Activated T-helper 2 cell treated with anti-CD3 and anti-CD28 coated beads, Interferon-gamma antibody, Interleukin-2, Interleukin-4, amounts not matched to agents 10 μg/mL and 5 μg/mL and 100 μg/mL, durations not matched to agents 14 hours and 24 hours and 36 hours (primary cell): ENCODE results near the gene ZNF275. TPM values are rescaled to one million over a fixed set of nuclear protein-coding genes. Genes with fewer than 3 reads are reported as not detected.
"Not testable (repeated sequence)": the region's sequence is repeated elsewhere in the genome, so short reads cannot be mapped to it uniquely, and the experiment has no call there.

Experiments used
- DNase-seq: peaks from one replicate; pipeline ENCODE4 v3.0.0; 2021; ENCODE audit warnings: low spot score
- H3K27ac Mint-ChIP-seq: one replicate; pipeline ENCODE4 v1.8.0; 2021; ENCODE audit warnings: mixed read lengths
- H3K27me3 Mint-ChIP-seq: one replicate; pipeline ENCODE4 v1.8.0; 2021; ENCODE audit warnings: low read depth, mixed read lengths
- H3K36me3 Mint-ChIP-seq: one replicate; pipeline ENCODE4 v1.8.0; 2021; ENCODE audit warnings: low read depth, mixed read lengths
- H3K4me1 Mint-ChIP-seq: one replicate; pipeline ENCODE4 v1.8.0; 2021; ENCODE audit warnings: low read depth, mixed read lengths
- H3K4me3 Mint-ChIP-seq: one replicate; pipeline ENCODE4 v1.8.0; 2021; ENCODE audit warnings: low read depth, mild to moderate bottlenecking, moderate library complexity, mixed read lengths
- H3K9me3 Mint-ChIP-seq: one replicate; pipeline ENCODE4 v1.8.0; 2021; ENCODE audit warnings: mixed read lengths
- intact Hi-C: fragments of 100-400 bp; cut with micrococcal nuclease; formaldehyde crosslinking; loops from one replicate; pipeline ENCODE4 v1.15.1; 2023
- total RNA-seq: library from RNA; stranded (reverse); gene quantifications from 2 replicates; pipeline ENCODE4 v1.2.3, GENCODE V29; 2022

Gene ZNF275
- total RNA-seq, 1 donor from 2014 or later: 17.1 TPM

- no peaks in the 10 kb centered on the region for H3K9me3 Mint-ChIP-seq
- intact Hi-C loops: no loop called here
- H3K36me3 Mint-ChIP-seq: no peaks in the 10 kb centered on the region
- no peak overlapping the region for H3K4me3 Mint-ChIP-seq
- no peak for DNase-seq
- no peak overlapping the region for H3K27ac Mint-ChIP-seq
- peaks cover 2% of the 10 kb centered on the region for H3K27me3 Mint-ChIP-seq
- H3K4me1 Mint-ChIP-seq: no peaks in the 10 kb centered on the region
Observed at GRCh38 chrX:153378607-153379006, 44.7 kb downstream of the ZNF275 start.

- no peak overlapping the region for H3K4me3 Mint-ChIP-seq
- DNase-seq: no peak
- H3K4me1 Mint-ChIP-seq: no peaks in the 10 kb centered on the region
- no peaks in the 10 kb centered on the region for H3K27me3 Mint-ChIP-seq
- H3K27ac Mint-ChIP-seq: no peak overlapping the region
- intact Hi-C loops: no loop called here
- no peaks in the 10 kb centered on the region for H3K36me3 Mint-ChIP-seq
- H3K9me3 Mint-ChIP-seq: no peaks in the 10 kb centered on the region
Observed at GRCh38 chrX:153379508-153379907, 45.6 kb downstream of the ZNF275 start.

GRCh38 chrX:153379971-153380581 lies 46.1 kb downstream of the ZNF275 start:
- intact Hi-C loops: no loop called here
- no peaks in the 10 kb centered on the region for H3K27me3 Mint-ChIP-seq
- no peaks in the 10 kb centered on the region for H3K9me3 Mint-ChIP-seq
- H3K4me1 Mint-ChIP-seq: no peaks in the 10 kb centered on the region
- H3K36me3 Mint-ChIP-seq: no peaks in the 10 kb centered on the region
- no peak overlapping the region for H3K27ac Mint-ChIP-seq
- no peak for DNase-seq
- H3K4me3 Mint-ChIP-seq: no peak overlapping the region

GRCh38 chrX:153380691-153381090 lies 46.7 kb downstream of the ZNF275 start:
- intact Hi-C loops: no loop called here
- DNase-seq: no peak
- Mint-ChIP-seq H3K4me3 (no peak overlapping the region), H3K9me3 (no peaks in the 10 kb centered on the region), H3K4me1 (no peaks in the 10 kb centered on the region), H3K27ac (no peak overlapping the region), H3K27me3 (no peaks in the 10 kb centered on the region), H3K36me3 (no peaks in the 10 kb centered on the region)

DNA sequence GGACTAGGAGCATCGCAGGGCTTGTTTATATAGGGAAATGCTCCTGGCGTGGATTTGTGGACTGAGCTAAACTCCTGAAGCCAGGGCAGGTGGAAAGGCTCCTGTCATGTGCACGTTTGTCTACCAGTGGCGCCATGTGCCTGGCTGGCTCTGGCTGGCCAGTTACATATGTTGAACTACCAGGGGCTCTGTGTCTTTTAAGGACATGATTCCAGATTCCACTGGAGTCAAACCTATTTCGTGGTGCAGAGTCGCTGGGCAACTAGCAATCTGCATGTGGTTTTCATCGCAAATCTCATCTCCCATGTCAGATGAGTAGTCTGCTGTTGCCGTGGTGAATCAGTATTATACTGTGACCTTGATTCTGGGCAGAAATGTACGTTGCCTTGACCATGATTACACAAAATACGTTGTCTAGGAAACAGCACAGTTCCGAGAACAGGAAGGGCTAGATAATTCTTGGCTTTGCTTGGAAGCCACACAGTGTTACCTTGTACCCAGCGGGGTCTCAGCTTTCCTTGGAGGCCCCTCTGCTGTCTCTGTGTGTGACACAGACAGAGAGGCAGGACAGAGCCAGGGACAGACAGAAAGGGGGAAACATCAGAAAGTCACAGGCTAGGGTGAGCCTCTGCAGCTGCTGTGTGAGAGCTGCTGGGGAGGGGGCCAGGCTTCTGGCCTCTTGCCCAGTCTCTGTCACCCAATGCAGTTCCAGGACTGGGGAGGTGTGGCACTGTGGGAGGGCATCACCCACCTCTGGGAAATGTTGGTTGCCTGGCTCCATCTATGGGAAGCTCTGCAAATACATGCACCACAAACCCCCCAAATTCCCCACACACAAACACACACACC lies 48.0 kb downstream of the ZNF275 start:
- Mint-ChIP-seq H3K4me3 (no peak overlapping the region), H3K27me3 (peaks cover 3% of the 10 kb centered on the region), H3K36me3 (no peaks in the 10 kb centered on the region), H3K4me1 (no peaks in the 10 kb centered on the region), H3K27ac (no peak overlapping the region), H3K9me3 (no peaks in the 10 kb centered on the region)
- intact Hi-C loops: no loop called here
- DNase-seq: no peak

DNA sequence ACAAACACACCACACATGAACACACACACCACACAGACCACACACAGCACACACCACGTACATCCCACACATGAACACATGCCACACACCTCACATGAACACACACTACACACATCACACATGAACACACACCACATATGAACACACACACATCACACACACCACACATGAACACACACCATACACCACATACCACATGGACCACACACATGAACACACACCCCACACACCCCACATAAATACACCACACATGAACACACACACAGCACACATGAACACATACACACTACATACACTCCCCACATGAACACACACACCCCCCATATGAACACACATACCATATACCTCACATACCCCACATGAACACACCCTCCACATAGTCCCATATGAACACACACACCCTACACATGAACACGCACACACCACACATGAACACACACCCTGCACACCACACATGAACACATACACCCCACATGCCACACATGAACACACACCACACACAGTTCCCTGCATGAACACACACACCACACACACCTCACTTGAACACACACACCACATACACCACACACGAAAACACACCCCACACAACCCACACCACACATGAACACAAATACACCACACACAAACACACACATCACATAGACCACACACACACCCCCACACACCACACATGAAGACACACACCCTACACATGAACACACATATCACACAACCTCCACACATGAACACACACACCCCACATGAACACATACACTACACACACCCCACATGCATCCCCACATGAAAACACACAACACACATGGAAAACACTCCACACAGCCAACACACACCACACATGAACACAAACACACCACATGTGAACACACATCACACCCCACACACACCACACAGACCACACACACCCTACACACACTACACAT lies 48.9 kb downstream of the ZNF275 start:
- H3K27ac Mint-ChIP-seq: no peak overlapping the region

DNA sequence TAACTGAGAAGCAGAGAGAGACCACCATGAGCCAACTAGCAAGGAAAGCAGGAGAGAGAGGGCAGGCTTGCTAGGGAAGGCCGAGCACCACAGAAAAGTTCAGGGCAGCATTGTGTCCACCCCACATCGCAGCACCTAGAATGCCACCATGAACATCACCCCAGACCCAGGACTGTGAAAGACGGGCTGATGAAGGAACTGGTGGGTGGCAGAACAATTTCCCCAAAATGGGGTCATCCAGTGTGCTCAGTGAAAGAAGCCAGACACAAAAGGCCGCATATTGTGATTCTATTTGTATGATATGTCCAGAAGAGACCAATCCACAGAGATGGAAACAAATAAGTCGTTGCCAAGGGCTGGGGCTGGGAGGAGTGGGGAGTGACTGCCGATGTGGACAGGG lies 50.4 kb downstream of the ZNF275 start:
- Mint-ChIP-seq H3K27me3 (peaks cover 3% of the 10 kb centered on the region), H3K27ac (no peak overlapping the region), H3K9me3 (no peaks in the 10 kb centered on the region), H3K4me3 (no peak overlapping the region), H3K36me3 (no peaks in the 10 kb centered on the region), H3K4me1 (no peaks in the 10 kb centered on the region)
- intact Hi-C loops: no loop called here
- DNase-seq: no peak

More for the DNA sequence above, 48.9 kb downstream of the ZNF275 start:
- H3K9me3 Mint-ChIP-seq: no peaks in the 10 kb centered on the region
- peaks cover 3% of the 10 kb centered on the region for H3K27me3 Mint-ChIP-seq
- no peak overlapping the region for H3K4me3 Mint-ChIP-seq
- no peaks in the 10 kb centered on the region for H3K4me1 Mint-ChIP-seq
- no peaks in the 10 kb centered on the region for H3K36me3 Mint-ChIP-seq
- intact Hi-C loops: no loop called here
- DNase-seq: no peak

DNA sequence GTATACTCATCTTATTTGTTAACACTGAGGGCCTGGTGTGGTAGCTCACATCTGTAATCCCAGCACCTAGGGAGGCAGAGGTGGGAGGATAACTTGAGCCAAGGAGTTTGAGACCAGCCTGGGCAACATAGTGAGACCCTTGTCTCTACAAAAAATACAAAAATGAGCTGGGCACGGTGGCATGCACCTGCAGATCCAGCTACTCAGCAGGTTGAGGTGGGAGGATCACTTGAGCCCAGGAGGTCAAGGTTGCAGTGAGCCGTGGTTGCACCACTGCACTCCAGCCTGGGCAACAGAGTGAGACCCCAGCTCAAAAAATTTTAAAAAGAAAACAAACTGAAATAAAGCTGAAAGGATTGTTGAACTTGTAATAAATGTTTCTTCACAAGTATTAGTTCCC lies 51.0 kb downstream of the ZNF275 start:
- H3K4me1 Mint-ChIP-seq, H3K27ac Mint-ChIP-seq, H3K4me3 Mint-ChIP-seq, DNase-seq, H3K36me3 Mint-ChIP-seq, H3K27me3 Mint-ChIP-seq, H3K9me3 Mint-ChIP-seq, intact Hi-C loops: not testable (repeated sequence)

DNA sequence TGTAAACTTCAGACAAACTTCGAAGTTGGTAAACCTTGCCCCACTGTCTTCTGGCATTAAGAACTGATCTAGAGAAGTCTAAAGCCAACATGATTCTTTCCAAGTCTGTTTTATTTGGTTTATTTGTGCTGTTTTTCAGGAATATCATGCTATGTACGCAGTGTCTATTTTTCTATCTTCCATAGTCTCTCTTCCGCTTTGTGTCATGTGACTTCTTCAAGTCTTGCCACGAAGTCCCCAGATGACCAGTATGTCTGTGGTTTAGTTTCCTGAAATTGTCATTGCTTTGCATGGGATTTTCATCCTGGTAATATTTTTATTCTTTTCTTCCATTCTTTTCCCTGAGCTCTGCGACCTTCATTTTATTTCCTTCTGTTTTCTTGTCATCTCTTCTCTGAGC lies 52.1 kb downstream of the ZNF275 start:
- H3K9me3 Mint-ChIP-seq: no peaks in the 10 kb centered on the region
- H3K4me1 Mint-ChIP-seq: no peaks in the 10 kb centered on the region
- H3K27ac Mint-ChIP-seq: no peak overlapping the region
- peaks cover 3% of the 10 kb centered on the region for H3K27me3 Mint-ChIP-seq
- no peak overlapping the region for H3K4me3 Mint-ChIP-seq
- intact Hi-C loops: no loop called here
- no peak for DNase-seq
- no peaks in the 10 kb centered on the region for H3K36me3 Mint-ChIP-seq

- Mint-ChIP-seq H3K27ac (no peak overlapping the region), H3K36me3 (no peaks in the 10 kb centered on the region), H3K4me1 (no peaks in the 10 kb centered on the region), H3K9me3 (no peaks in the 10 kb centered on the region), H3K27me3 (peaks cover 3% of the 10 kb centered on the region), H3K4me3 (no peak overlapping the region)
- intact Hi-C loops: no loop called here
- no peak for DNase-seq
Observed at GRCh38 chrX:153387345-153387744, 53.4 kb downstream of the ZNF275 start.

GRCh38 chrX:153387987-153388721 lies 54.2 kb downstream of the ZNF275 start:
- no peaks in the 10 kb centered on the region for H3K4me1 Mint-ChIP-seq
- no peak for DNase-seq
- H3K27ac Mint-ChIP-seq: no peak overlapping the region
- H3K9me3 Mint-ChIP-seq: no peaks in the 10 kb centered on the region
- no peaks in the 10 kb centered on the region for H3K36me3 Mint-ChIP-seq
- no peak overlapping the region for H3K4me3 Mint-ChIP-seq
- intact Hi-C loops: no loop called here
- H3K27me3 Mint-ChIP-seq: peaks cover 3% of the 10 kb centered on the region

DNA sequence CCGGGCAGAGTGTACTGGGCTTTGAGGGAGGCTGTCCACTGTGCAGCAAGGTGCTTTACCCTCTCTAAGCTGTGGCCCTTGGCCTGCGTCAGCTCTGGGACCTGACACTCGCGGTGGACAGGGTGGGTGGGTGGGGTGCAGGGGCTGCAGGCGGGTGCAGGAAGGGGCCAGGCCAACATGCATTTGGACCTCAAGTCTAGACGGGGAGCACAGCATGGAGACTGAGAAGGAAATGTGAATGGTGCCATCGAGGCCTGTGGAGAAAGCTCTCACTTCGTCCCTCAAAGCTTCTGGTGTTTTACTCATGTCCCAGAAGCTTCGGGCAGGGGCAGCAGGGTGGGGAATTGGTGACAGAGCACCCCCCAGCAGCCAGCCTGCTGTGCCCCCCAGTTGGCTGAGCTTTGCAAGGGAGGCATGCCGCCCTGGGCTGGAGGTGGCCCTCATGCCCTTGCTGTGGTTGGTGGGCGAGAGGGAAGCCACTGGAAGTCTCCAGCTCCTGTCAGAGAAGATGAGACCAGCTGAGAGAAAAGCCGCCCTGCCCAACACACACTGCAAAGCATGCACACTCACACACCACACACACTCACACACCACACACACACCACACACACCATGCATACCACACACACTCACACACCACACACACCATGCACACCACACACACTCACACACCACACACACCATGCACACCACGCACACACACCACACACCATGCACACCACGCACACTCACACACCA lies 54.9 kb downstream of the ZNF275 start:
- no peak for DNase-seq
- intact Hi-C loops: no loop called here

More for the DNA sequence above, 54.9 kb downstream of the ZNF275 start:
- H3K27ac Mint-ChIP-seq: no peak overlapping the region
- no peaks in the 10 kb centered on the region for H3K4me1 Mint-ChIP-seq
- peaks cover 3% of the 10 kb centered on the region for H3K27me3 Mint-ChIP-seq
- H3K4me3 Mint-ChIP-seq: no peak overlapping the region
- H3K36me3 Mint-ChIP-seq: no peaks in the 10 kb centered on the region
- no peaks in the 10 kb centered on the region for H3K9me3 Mint-ChIP-seq
